GM12878 (cell line): ENCODE results near the gene TRPV6. TPM values are rescaled to one million over a fixed set of nuclear protein-coding genes. Genes with fewer than 3 reads are reported as not detected.

ENCODE experiments used
- ATAC-seq: fragments of 200-7000 bp; cut with Tn5 transposase; 3 replicates; pipeline ENCODE4 v1.9.1; 2020; ENCODE audit warnings: mild to moderate bottlenecking, moderate library complexity
- BruUV-seq: library from RNA; stranded (reverse); fragments of 400-500 nt; replicated peaks from 2 replicates; lab custom pipeline; 2021; lab: Mats Ljungman, UMichigan
- CTCF ChIA-PET: fragments of 300-600 bp; sonication (Branson Sonifier 250); formaldehyde crosslinking; extraction: SDS; loops from one replicate; lab custom pipeline; 2021; ENCODE audit warnings: inconsistent platforms; lab: Yijun Ruan, JAX
- POLR2A ChIA-PET: fragments of 350-600 bp; formaldehyde crosslinking; extraction: SDS; loops from one replicate; lab custom pipeline; 2021; ENCODE audit warnings: inconsistent platforms; lab: Charles Lee
- RAD21 ChIA-PET: fragments of 300-600 bp; sonication (Branson Sonifier 250); formaldehyde crosslinking; loops from one replicate; lab custom pipeline; 2023; ENCODE audit warnings: antibody characterized with exemption; ENCODE audit not compliant: unreplicated experiment; lab: Charles Lee
- SMC1A ChIA-PET: fragments of 300-600 bp; sonication (Branson Sonifier 250); formaldehyde crosslinking; loops from one replicate; lab custom pipeline; 2023; ENCODE audit not compliant: unreplicated experiment, uncharacterized antibody; lab: Charles Lee
- DNase-seq: peaks from one replicate; pipeline ENCODE4 v3.0.0-alpha.2; 2011; ENCODE audit warnings: low read depth, low spot score
- FAIRE-seq: peaks from 3 replicates; lab custom pipeline; 2011; peaks lifted over from hg19 to GRCh38; lab: Jason Lieb, UNC
- H2AFZ ChIP-seq: 2 replicates; pipeline ENCODE4 v1.6.0; 2011; ENCODE audit warnings: low read depth, low read length, control low read depth; ENCODE audit not compliant: control insufficient read depth
- H3K27ac ChIP-seq: 2 replicates; pipeline ENCODE4 v1.5.1; 2011; ENCODE audit warnings: control low read depth; ENCODE audit not compliant: control insufficient read depth, insufficient read depth
- H3K27me3 ChIP-seq, 2 experiments: replicated peaks in 1 of 2; 2 replicates each; pipeline versions ENCODE4 v1.6.0 to v1.6.1; 2011; ENCODE audit warnings: low read length in 1 of 2; ENCODE audit not compliant: control insufficient read depth in 2 of 2, insufficient read depth in 2 of 2
- H3K36me3 ChIP-seq, 2 experiments: 2 replicates each; pipeline ENCODE4 v1.5.1; 2011; ENCODE audit warnings: low read length in 1 of 2; ENCODE audit not compliant: control insufficient read depth in 2 of 2, insufficient read depth in 2 of 2
- H3K4me1 ChIP-seq: 2 replicates; pipeline ENCODE4 v1.6.1; 2011; ENCODE audit warnings: mild to moderate bottlenecking, low read length, moderate library complexity, mixed read lengths; ENCODE audit not compliant: control insufficient read depth, insufficient read depth
- H3K4me2 ChIP-seq: 2 replicates; pipeline ENCODE4 v1.6.0; 2011; ENCODE audit warnings: control low read depth; ENCODE audit not compliant: control insufficient read depth, insufficient read depth
- H3K4me3 ChIP-seq: fragments of 200-600 bp; sonication (generic); 2 replicates; pipeline ENCODE4 v1.5.1; 2016
- H3K79me2 ChIP-seq: 2 replicates; pipeline ENCODE4 v1.6.0; 2011; ENCODE audit warnings: low read length; ENCODE audit not compliant: control insufficient read depth, insufficient read depth
- H3K9ac ChIP-seq: 2 replicates; pipeline ENCODE4 v1.8.0; 2011; ENCODE audit warnings: low read length, control low read depth, mixed read lengths; ENCODE audit not compliant: control insufficient read depth, insufficient read depth
- H3K9me3 ChIP-seq: replicated peaks from 3 replicates; pipeline ENCODE4 v1.5.1; 2011; ENCODE audit warnings: mild to moderate bottlenecking, low read length; ENCODE audit not compliant: control insufficient read depth, insufficient read depth
- H4K20me1 ChIP-seq: 2 replicates; pipeline ENCODE4 v1.6.0; 2011; ENCODE audit not compliant: control insufficient read depth, insufficient read depth
- BMI1 ChIP-seq: fragments of 450-650 bp; IDR thresholded peaks from 2 replicates; pipeline ENCODE4 v1.6.1; 2016; ENCODE audit warnings: mild to moderate bottlenecking, moderate library complexity, borderline replicate concordance
- MTA3 ChIP-seq: IDR thresholded peaks from 2 replicates; pipeline ENCODE4 v1.6.1; 2012; ENCODE audit warnings: low read length, inconsistent platforms, borderline replicate concordance
- MXI1 ChIP-seq: fragments of 150-350 bp; IDR thresholded peaks from 2 replicates; pipeline ENCODE4 v1.6.1; 2011; ENCODE audit warnings: low read depth, mild to moderate bottlenecking, inconsistent platforms, low read length, improper control_type of control experiment
- MYB ChIP-seq: fragments of 150-350 bp; IDR thresholded peaks from 2 replicates; pipeline ENCODE4 v1.6.1; 2014; ENCODE audit warnings: mild to moderate bottlenecking, low read depth, low read length, borderline replicate concordance
- RAD51 ChIP-seq: fragments of 450-650 bp; IDR thresholded peaks from 2 replicates; pipeline ENCODE4 v1.6.1; 2016; ENCODE audit warnings: moderate library complexity, mild to moderate bottlenecking, inconsistent platforms
- RBBP5 ChIP-seq: fragments of 200-600 bp; sonication (generic); conservative IDR thresholded peaks from 2 replicates; pipeline ENCODE4 v1.6.1; 2016
- TCF12 ChIP-seq: IDR thresholded peaks from 2 replicates; pipeline ENCODE4 v1.6.1; 2011; ENCODE audit warnings: low read depth, mild to moderate bottlenecking, low read length
- TCF7 ChIP-seq: IDR thresholded peaks from 2 replicates; pipeline ENCODE4 v1.6.1; 2014; ENCODE audit warnings: antibody characterized with exemption, borderline replicate concordance
- WRNIP1 ChIP-seq: IDR thresholded peaks from 2 replicates; pipeline ENCODE4 v1.6.1; 2011; ENCODE audit warnings: low read depth, low read length, improper control_type of control experiment, borderline replicate concordance
- WGBS: methylation state at CpG from one replicate; pipeline ENCODE4 v1.1.6; 2016; ENCODE audit warnings: low lambda C conversion rate; ENCODE audit not compliant: insufficient replicate concordance, insufficient coverage; ENCODE audit errors: missing lambda C conversion rate; 5-methylcytosine and 5-hydroxymethylcytosine counted together
- in situ Hi-C: fragments of 300-500 bp; cut with MboI; formaldehyde crosslinking; loops from 9 replicates; pipeline ENCODE4 v1.14.3; 2018; ENCODE audit warnings: mixed read lengths
- intact Hi-C: fragments of 100-400 bp; cut with micrococcal nuclease; formaldehyde crosslinking; loops from one replicate; pipeline ENCODE4 v1.14.2; 2022; ENCODE audit not compliant: unreplicated experiment
- polyA plus RNA-seq, 11 experiments: library from polyadenylated mRNA; depleted of rRNA in 4 of 11; unstranded in 6 of 11; stranded (reverse) in 5 of 11; fragments of >200 nt; fragmentation: Nextera tagmentation in 4 of 11; fragmentation: Illumina TruSeq in 1 of 11; extraction: Ambion mirVana in 4 of 11; extraction: Trizol in 1 of 11; gene quantifications; 1 replicate in 1 of 11; 2 replicates in 10 of 11; pipeline versions ENCODE4 v1.2.1 to v1.2.3, GENCODE V29; 2011 to 2016; ENCODE audit warnings: inconsistent platforms in 2 of 11, missing spikeins in 2 of 11, low read depth in 1 of 11
- total RNA-seq, 4 experiments: library from RNA; depleted of rRNA in 3 of 4; stranded (reverse); fragments of >200 nt in 3 of 4; fragmentation: Illumina TruSeq in 1 of 4; extraction: Trizol in 1 of 4; gene quantifications; 2 replicates each; pipeline versions ENCODE4 v1.2.1 to v1.2.3, GENCODE V29; 2013 to 2021

TRPV6 gene
- total and polyA plus RNA-seq, 10 of the 15 experiments (the other 5 are each of a cell fraction or from before 2014, with no cell fraction given), result not detected

DNA sequence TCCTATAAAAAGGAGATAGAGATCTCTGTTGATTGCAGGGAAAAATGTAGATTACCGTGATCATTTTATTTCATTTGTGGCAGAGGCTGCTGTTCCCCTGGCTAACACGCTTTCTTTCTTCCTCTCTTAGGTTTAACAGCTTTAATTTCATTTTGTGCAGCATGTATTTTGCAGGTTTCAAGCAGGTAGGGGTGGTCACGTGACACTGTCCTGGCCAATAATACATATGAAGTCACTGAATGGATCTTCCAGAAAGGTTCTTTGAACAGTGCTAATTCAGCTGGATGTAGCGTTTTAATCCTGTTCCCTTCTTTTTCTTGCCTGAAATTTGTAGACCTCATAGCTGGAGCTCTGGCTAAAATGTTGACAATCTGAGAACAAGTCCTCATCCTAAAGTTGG lies 34.3 kb downstream of the TRPV6 start:
- H3K4me2 ChIP-seq, result no peak overlapping the region
- RAD21 ChIA-PET, result interaction anchor here (0.7 to 1.7 kb wide), 4 partner anchors 11 to 152 kb away, joined by 3 to 7 read pairs (median 4); no protein-coding TSS in a partner anchor
- in situ Hi-C loops, result no loop called here
- H3K27me3 ChIP-seq, result peaks cover 0 to 8% of the 10 kb centered on the region in 2 experiments
- no peak overlapping the region for H3K9ac ChIP-seq
- ATAC-seq, result no peak
- no peaks in the 10 kb centered on the region for H3K4me1 ChIP-seq
- TF ChIP-seq RBBP5 (no peak), RAD51 (peak; percentile 83), MXI1 (no peak), MYB (no peak)
- TF ChIP-seq, all 136 proteins: peak for 1
- ChIA-PET SMC1A (interaction anchor here (1.0 to 1.6 kb wide), 9 partner anchors 8 to 364 kb away, joined by 3 to 10 read pairs (median 3); no protein-coding TSS in a partner anchor), CTCF (interaction anchor here (0.7 to 3.2 kb wide), 15 partner anchors 8 to 363 kb away, joined by 3 to 14 read pairs (median 6); no protein-coding TSS in a partner anchor), POLR2A (no interaction called here)
- Histone ChIP-seq H3K79me2 (no peaks in the 10 kb centered on the region), H2AFZ (no peak overlapping the region), H4K20me1 (no peaks in the 10 kb centered on the region), H3K27ac (no peak overlapping the region), H3K36me3 (no peaks in the 10 kb centered on the region), H3K4me3 (no peak overlapping the region), H3K9me3 (no peaks in the 10 kb centered on the region)
- intact Hi-C loops, result no loop called here
- 61% methylated on average over 4 of the region's 4 CpGs for WGBS
- no TSS peak for BruUV-seq
- no peak for DNase-seq
- FAIRE-seq, result no peak

DNA sequence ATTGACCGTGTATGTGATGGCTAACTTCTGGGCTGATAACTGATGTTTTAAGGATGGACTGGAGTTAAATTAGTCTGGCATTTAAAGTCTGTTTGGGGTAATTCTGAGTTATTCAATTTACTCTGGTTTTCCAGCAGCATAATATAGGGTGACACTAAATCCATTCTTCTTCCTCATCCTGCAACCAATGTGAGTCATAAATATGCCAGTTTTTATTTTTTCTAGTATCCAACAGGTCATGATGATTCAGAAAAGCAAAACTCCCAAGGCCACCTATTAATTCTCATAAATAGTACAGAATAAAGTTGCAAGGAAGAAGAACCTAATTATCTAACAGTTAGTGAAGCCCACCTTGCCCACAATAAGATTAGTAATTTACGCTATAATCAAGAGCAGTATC lies 38.2 kb downstream of the TRPV6 start:
- intact Hi-C loops, result no loop called here
- no peak for TF ChIP-seq TCF12
- TF ChIP-seq BMI1, result no peak
- no peak for TF ChIP-seq WRNIP1
- no peak for TF ChIP-seq MTA3
- TF ChIP-seq TCF7, result no peak

More for the DNA sequence above, 38.2 kb downstream of the TRPV6 start:
- ChIA-PET POLR2A (no interaction called here), SMC1A (no interaction called here), RAD21 (no interaction called here), CTCF (no interaction called here)
- BruUV-seq, result no TSS peak
- H3K9ac ChIP-seq, result no peak overlapping the region
- H3K4me3 ChIP-seq, result no peak overlapping the region
- ATAC-seq (no peak), FAIRE-seq (no peak), DNase-seq (no peak)
- H3K27ac ChIP-seq, result no peak overlapping the region
- H3K4me2 ChIP-seq, result no peak overlapping the region
- 0% methylated on average over 2 of the region's 2 CpGs for WGBS
- H3K27me3 ChIP-seq, result peaks cover 0 to 2% of the 10 kb centered on the region in 2 experiments; a peak in 1 of 4 replicates
- no peaks in the 10 kb centered on the region for H3K36me3 ChIP-seq
- no peaks in the 10 kb centered on the region for H3K9me3 ChIP-seq
- no peaks in the 10 kb centered on the region for H4K20me1 ChIP-seq
- in situ Hi-C loops, result no loop called here
- H2AFZ ChIP-seq, result no peak overlapping the region
- H3K4me1 ChIP-seq, result no peaks in the 10 kb centered on the region
- H3K79me2 ChIP-seq, result no peaks in the 10 kb centered on the region
